SK-MEL-5 (cell line): ENCODE measurements around the gene TCHH. TPM values are rescaled to one million over a fixed set of nuclear protein-coding genes. Genes with fewer than 3 reads are reported as not detected.
"Not testable (repeated sequence)": the region's sequence is repeated elsewhere in the genome, so short reads cannot be mapped to it uniquely, and the experiment has no call there.

Experiments
- DNase-seq: peaks from one replicate; pipeline ENCODE4 v3.0.0-alpha.2; 2016; ENCODE audit warnings: low read depth, low spot score
- in situ Hi-C: cut with HindIII; loops from 2 replicates; pipeline ENCODE4 v1.10.0; 2016; ENCODE audit warnings: low sequenced_read_pairs, high pct_unique_total_duplicates, low pct_unique_long_range_greater_than_20kb
- small RNA-seq, 2 experiments: library from RNA; depleted of rRNA; stranded (forward); fragments of <200 nt; gene quantifications; one replicate each; pipeline ENCODE3, GENCODE V24; 2014
- total RNA-seq: library from RNA; depleted of rRNA; stranded (reverse); fragments of >200 nt; shearing (Covaris generic); gene quantifications from 2 replicates; pipeline ENCODE4 v1.2.3, GENCODE V29; 2014; rRNA removed

The TCHH gene
- total RNA-seq, 1 experiment from 2014 or later: 0.05 TPM

- in situ Hi-C loops: no loop called here
- DNase-seq: no peak
Measured at GRCh38 chr1:152089014-152089674, 26.1 kb downstream of the TCHH start, which contains the start of gene TCHHL1. Gene TCHHL1, minus strand, starts transcription at chr1:152089064. Its CDS starts 921 bp downstream, at chr1:152088143.

GRCh38 chr1:152086760-152087159 is 28.5 kb downstream of the TCHH start:
- in situ Hi-C loops: no loop called here
- no peak for DNase-seq

- in situ Hi-C loops: no loop called here
- no peak for DNase-seq
Measured at GRCh38 chr1:152084853-152085252, 30.4 kb downstream of the TCHH start.

GRCh38 chr1:152081026-152081425 is 34.2 kb downstream of the TCHH start:
- in situ Hi-C loops, DNase-seq: not testable (repeated sequence)

- in situ Hi-C loops, DNase-seq: not testable (repeated sequence)
Measured at GRCh38 chr1:152080494-152080893, 34.8 kb downstream of the TCHH start.

- no peak for DNase-seq
- in situ Hi-C loops: no loop called here
Measured at GRCh38 chr1:152078831-152079441, 36.3 kb downstream of the TCHH start.

GRCh38 chr1:152072311-152072710 is 42.9 kb downstream of the TCHH start:
- in situ Hi-C loops: no loop called here
- no peak for DNase-seq

GRCh38 chr1:152071123-152071522 is 44.1 kb downstream of the TCHH start:
- in situ Hi-C loops: no loop called here

GRCh38 chr1:152067929-152068328 is 47.3 kb downstream of the TCHH start:
- no peak for DNase-seq
- in situ Hi-C loops: no loop called here

More at GRCh38 chr1:152071123-152071522, 44.1 kb downstream of the TCHH start:
- DNase-seq: no peak

- in situ Hi-C loops: no loop called here
- DNase-seq: no peak
Measured at GRCh38 chr1:152067150-152067549, 48.1 kb downstream of the TCHH start.

- DNase-seq: no peak
- in situ Hi-C loops: no loop called here
Measured at GRCh38 chr1:152061952-152062351, 53.3 kb downstream of the TCHH start.

Small RNA genes within 50 kb of the gene (small RNA-seq; reads per million reads assigned to genes)
- gene SPTLC1P4: 0 reads per million in 2 experiments

Other genes starting within 250 kb of the TCHH start
- 117 and 125 TPM in 2 replicates for gene THEM4, start 205.9 kb downstream of the TCHH start, total RNA-seq
- 89.9 and 118 TPM in 2 replicates for gene S100A10, start 121.6 kb downstream of the TCHH start, total RNA-seq
- 566 and 602 TPM in 2 replicates for gene S100A11, start 78.4 kb downstream of the TCHH start, total RNA-seq
- gene TCHHL1, start 26.4 kb downstream of the TCHH start, total RNA-seq: not detected in 2 replicates
- not detected in 2 replicates for gene RPTN, start 43.8 kb upstream of the TCHH start, total RNA-seq
- not detected in 2 replicates for gene HRNR, start 108.7 kb upstream of the TCHH start, total RNA-seq
- not detected in 2 replicates for gene FLG, start 209.8 kb upstream of the TCHH start, total RNA-seq
- gene FLG2, start 244.6 kb upstream of the TCHH start, total RNA-seq: not detected in 2 replicates